H1 (cell line): ENCODE measurements around the gene LRRC4C.

Experiments used
- RAD21 ChIP-seq, 2 experiments: IDR thresholded peaks in 1 of 2; conservative IDR thresholded peaks in 1 of 2; 2 replicates each; pipeline ENCODE4 v1.6.1; 2011; ENCODE audit warnings: low read depth in 2 of 2, low read length in 2 of 2, improper control_type of control experiment in 1 of 2, inconsistent platforms in 1 of 2, mild to moderate bottlenecking in 1 of 2, moderate library complexity in 1 of 2
- RNF2 ChIP-seq: fragments of 200-900, 300-1000 bp; sonication (generic); IDR thresholded peaks from 2 replicates; pipeline ENCODE4 v1.7.1; 2016; ENCODE audit warnings: borderline replicate concordance, low read depth, mild to moderate bottlenecking, antibody characterized with exemption, low read length; ENCODE audit not compliant: poor library complexity, severe bottlenecking; ENCODE audit errors: missing control alignments
- SIX5 ChIP-seq: IDR thresholded peaks from 2 replicates; pipeline ENCODE4 v1.6.1; 2011; ENCODE audit warnings: mild to moderate bottlenecking, low read depth, low read length
- SP4 ChIP-seq: IDR thresholded peaks from 2 replicates; pipeline ENCODE4 v1.6.1; 2012; ENCODE audit warnings: low read length, inconsistent platforms
- TAF1 ChIP-seq: IDR thresholded peaks from 2 replicates; pipeline ENCODE4 v1.6.1; 2011; ENCODE audit warnings: mild to moderate bottlenecking, low read depth, low read length
- ZNF274 ChIP-seq: IDR thresholded peaks from 2 replicates; pipeline ENCODE4 v1.7.0; 2012; ENCODE audit warnings: low read length, borderline replicate concordance; ENCODE audit errors: extremely low read depth
- TF ChIP-seq, protein P1 (sequence below), 3 experiments: IDR thresholded peaks; 1 replicate in 2 of 3; 2 replicates in 1 of 3; pipeline versions ENCODE4 v1.5.1 to v1.6.1; 2011; ENCODE audit warnings: low read length in 3 of 3, mild to moderate bottlenecking in 3 of 3, inconsistent platforms in 2 of 3, low read depth in 1 of 3, moderate library complexity in 1 of 3; ENCODE audit not compliant: insufficient read depth in 1 of 3; ENCODE audit errors: control extremely low read depth in 1 of 3

DNA sequence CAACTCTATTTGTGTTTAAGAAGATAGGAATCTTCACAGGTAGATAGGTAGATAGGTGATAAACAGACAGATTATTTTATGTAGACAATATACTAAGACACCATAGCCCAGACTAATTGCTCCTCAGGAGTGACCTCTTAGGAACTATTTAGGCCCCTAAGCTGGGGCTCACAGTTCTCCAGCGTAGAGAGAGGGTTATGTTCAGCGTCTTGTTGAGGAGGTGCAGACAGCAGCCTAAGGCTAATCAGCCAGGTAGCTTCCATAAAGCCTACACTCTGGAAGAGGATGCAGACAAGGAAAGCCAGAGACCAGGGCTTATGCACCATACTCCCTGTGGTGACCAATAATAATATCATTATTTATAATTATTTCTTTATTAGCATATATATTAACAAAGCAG is 705.2 kb downstream of the LRRC4C start:
- TF ChIP-seq RAD21 (IDR thresholded peaks at IDR 0.05 in 1 of 2, conservative IDR thresholded peaks at IDR 0.05 in 1 of 2; ENCODE audit: low read depth in 2 of 2, low read length in 2 of 2) (no peak), RNF2 (no peak), SP4 (no peak), TAF1 (no peak), SIX5 (no peak), ZNF274 (no peak)
- TF ChIP-seq, protein P1, sequence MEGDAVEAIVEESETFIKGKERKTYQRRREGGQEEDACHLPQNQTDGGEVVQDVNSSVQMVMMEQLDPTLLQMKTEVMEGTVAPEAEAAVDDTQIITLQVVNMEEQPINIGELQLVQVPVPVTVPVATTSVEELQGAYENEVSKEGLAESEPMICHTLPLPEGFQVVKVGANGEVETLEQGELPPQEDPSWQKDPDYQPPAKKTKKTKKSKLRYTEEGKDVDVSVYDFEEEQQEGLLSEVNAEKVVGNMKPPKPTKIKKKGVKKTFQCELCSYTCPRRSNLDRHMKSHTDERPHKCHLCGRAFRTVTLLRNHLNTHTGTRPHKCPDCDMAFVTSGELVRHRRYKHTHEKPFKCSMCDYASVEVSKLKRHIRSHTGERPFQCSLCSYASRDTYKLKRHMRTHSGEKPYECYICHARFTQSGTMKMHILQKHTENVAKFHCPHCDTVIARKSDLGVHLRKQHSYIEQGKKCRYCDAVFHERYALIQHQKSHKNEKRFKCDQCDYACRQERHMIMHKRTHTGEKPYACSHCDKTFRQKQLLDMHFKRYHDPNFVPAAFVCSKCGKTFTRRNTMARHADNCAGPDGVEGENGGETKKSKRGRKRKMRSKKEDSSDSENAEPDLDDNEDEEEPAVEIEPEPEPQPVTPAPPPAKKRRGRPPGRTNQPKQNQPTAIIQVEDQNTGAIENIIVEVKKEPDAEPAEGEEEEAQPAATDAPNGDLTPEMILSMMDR (IDR thresholded peaks at IDR 0.05; ENCODE audit: control extremely low read depth in 1 of 3, insufficient read depth in 1 of 3, low read depth in 1 of 3, low read length in 3 of 3): no peak
